Suprapubic skin (tissue), 4 donors: ENCODE results near the gene VPS4A.
"Not testable (repeated sequence)": the region's sequence is repeated elsewhere in the genome, so short reads cannot be mapped to it uniquely, and the experiment has no call there.

Experiments used
- EP300 ChIP-seq: sonication (generic); formaldehyde crosslinking; IDR thresholded peaks from one replicate; pipeline ENCODE4 v1.6.1; 2017; ENCODE audit warnings: antibody characterized with exemption
- POLR2A ChIP-seq, 2 donors: fragments of 450-650 bp; IDR thresholded peaks; one replicate each; pipeline ENCODE4 v1.6.1; 2017; ENCODE audit warnings: antibody characterized with exemption in 2 of 2, mild to moderate bottlenecking in 2 of 2, moderate library complexity in 2 of 2
- POLR2AphosphoS5 ChIP-seq, 3 donors: sonication (generic); formaldehyde crosslinking; IDR thresholded peaks; one replicate each; pipeline ENCODE4 v1.6.1; 2017; ENCODE audit warnings: antibody characterized with exemption in 3 of 3
- TF ChIP-seq, protein P1 (sequence below), 2 donors: fragments of 200-600 bp in 1 of 2; fragments of 450-650 bp in 1 of 2; sonication (generic) in 1 of 2; IDR thresholded peaks; one replicate each; pipeline ENCODE4 v1.5.1; 2016 to 2019; ENCODE audit warnings: antibody characterized with exemption in 2 of 2, mild to moderate bottlenecking in 1 of 2, moderate library complexity in 1 of 2

DNA sequence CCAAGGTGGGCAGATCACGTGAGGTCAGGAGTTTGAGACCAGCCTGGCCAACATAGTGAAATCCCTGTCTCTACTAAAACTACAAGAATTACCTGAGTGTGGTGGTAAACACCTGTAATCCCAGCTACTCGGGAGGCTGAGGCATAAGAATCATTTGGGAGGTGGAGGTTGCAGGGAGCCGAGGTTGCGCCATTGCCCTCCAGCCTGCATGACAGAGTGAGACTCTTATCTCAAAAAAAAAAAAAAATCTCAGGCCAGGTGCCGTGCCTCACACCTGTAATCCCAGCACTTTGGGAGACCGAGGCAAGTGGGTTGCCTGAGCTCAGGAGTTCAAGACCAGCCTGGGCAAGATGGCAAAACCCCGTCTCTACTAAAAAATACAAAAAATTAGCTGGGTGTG, 14.4 kb upstream of the VPS4A start:
- TF ChIP-seq POLR2A (IDR thresholded peaks at IDR 0.05); POLR2AphosphoS5 (IDR thresholded peaks at IDR 0.05); EP300: not testable (repeated sequence)
- TF ChIP-seq, protein P1, sequence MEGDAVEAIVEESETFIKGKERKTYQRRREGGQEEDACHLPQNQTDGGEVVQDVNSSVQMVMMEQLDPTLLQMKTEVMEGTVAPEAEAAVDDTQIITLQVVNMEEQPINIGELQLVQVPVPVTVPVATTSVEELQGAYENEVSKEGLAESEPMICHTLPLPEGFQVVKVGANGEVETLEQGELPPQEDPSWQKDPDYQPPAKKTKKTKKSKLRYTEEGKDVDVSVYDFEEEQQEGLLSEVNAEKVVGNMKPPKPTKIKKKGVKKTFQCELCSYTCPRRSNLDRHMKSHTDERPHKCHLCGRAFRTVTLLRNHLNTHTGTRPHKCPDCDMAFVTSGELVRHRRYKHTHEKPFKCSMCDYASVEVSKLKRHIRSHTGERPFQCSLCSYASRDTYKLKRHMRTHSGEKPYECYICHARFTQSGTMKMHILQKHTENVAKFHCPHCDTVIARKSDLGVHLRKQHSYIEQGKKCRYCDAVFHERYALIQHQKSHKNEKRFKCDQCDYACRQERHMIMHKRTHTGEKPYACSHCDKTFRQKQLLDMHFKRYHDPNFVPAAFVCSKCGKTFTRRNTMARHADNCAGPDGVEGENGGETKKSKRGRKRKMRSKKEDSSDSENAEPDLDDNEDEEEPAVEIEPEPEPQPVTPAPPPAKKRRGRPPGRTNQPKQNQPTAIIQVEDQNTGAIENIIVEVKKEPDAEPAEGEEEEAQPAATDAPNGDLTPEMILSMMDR (IDR thresholded peaks at IDR 0.05), result not testable (repeated sequence)
